ENCODE results near the gene SCO2. TPM values are rescaled to one million over a fixed set of nuclear protein-coding genes. Genes with fewer than 3 reads are reported as not detected.
A peak's percentile ranks its signal among the peaks of the same experiment; 100 is the strongest.

SCO2 gene
- total RNA-seq, 1 experiment from 2014 or later: 2.4 TPM

GRCh38 chr22:50505776-50506610 lies 19.4 kb downstream of the SCO2 start:
- H3K4me3 Mint-ChIP-seq (ENCODE audit: unreplicated experiment): peak overlapping the region; percentile 92
- H3K9me3 Mint-ChIP-seq (ENCODE audit: unreplicated experiment): no peaks in the 10 kb centered on the region
- ChIA-PET POLR2A (interaction anchor here (0.6 to 6.3 kb wide), 3 partner anchors 8 to 21 kb away, joined by 3 to 113 read pairs (median 5); partner anchors contain the start of gene SCO2), CTCF (interaction anchor here (0.7 to 1.4 kb wide), 3 partner anchors 9 to 115 kb away, joined by 3 to 8 read pairs (median 4); partner anchors contain the start of gene SCO2)
- H3K4me1 Mint-ChIP-seq (ENCODE audit: insufficient read depth, unreplicated experiment): peaks cover 12% of the 10 kb centered on the region
- no peak overlapping the region for H3K27ac Mint-ChIP-seq (ENCODE audit: low read depth, unreplicated experiment)
- BruUV-seq (replicated peaks): no TSS peak
- H3K36me3 Mint-ChIP-seq (ENCODE audit: insufficient read depth, unreplicated experiment): no peaks in the 10 kb centered on the region
- no peak for TF ChIP-seq CTCF (IDR thresholded peaks at IDR 0.05; ENCODE audit: unreplicated experiment)
- H3K27me3 Mint-ChIP-seq (ENCODE audit: insufficient read depth, unreplicated experiment): no peaks in the 10 kb centered on the region
- DNase-seq (ENCODE audit: unreplicated experiment): no peak
- intact Hi-C loops (cut with micrococcal nuclease): loop anchor here (5.0 kb wide), 1 partner anchor 116 kb away; no protein-coding TSS in a partner anchor

GRCh38 chr22:50505276-50505775 lies 20.1 kb downstream of the SCO2 start:
- ChIA-PET POLR2A (interaction anchor here (1.0 kb wide), 1 partner anchor 20 kb away, joined by 3 read pairs; no protein-coding TSS in a partner anchor), CTCF (interaction anchor here (0.6 kb wide), 1 partner anchor 88 kb away, joined by 3 read pairs; no protein-coding TSS in a partner anchor)
- no peak for TF ChIP-seq CTCF (IDR thresholded peaks at IDR 0.05; ENCODE audit: unreplicated experiment)
- H3K4me3 Mint-ChIP-seq (ENCODE audit: unreplicated experiment): peak overlapping the region; percentile 92
- intact Hi-C loops (cut with micrococcal nuclease): loop anchor here (5.0 kb wide), 1 partner anchor 117 kb away; no protein-coding TSS in a partner anchor
- peaks cover 12% of the 10 kb centered on the region for H3K4me1 Mint-ChIP-seq (ENCODE audit: insufficient read depth, unreplicated experiment)
- no TSS peak for BruUV-seq (replicated peaks)
- H3K9me3 Mint-ChIP-seq (ENCODE audit: unreplicated experiment): no peaks in the 10 kb centered on the region
- DNase-seq (ENCODE audit: unreplicated experiment): no peak
- no peaks in the 10 kb centered on the region for H3K36me3 Mint-ChIP-seq (ENCODE audit: insufficient read depth, unreplicated experiment)
- H3K27ac Mint-ChIP-seq (ENCODE audit: low read depth, unreplicated experiment): no peak overlapping the region
- no peaks in the 10 kb centered on the region for H3K27me3 Mint-ChIP-seq (ENCODE audit: insufficient read depth, unreplicated experiment)

- no TSS peak for BruUV-seq (replicated peaks)
- no peaks in the 10 kb centered on the region for H3K36me3 Mint-ChIP-seq (ENCODE audit: insufficient read depth, unreplicated experiment)
- CTCF ChIA-PET: interaction anchor here (0.6 kb wide), 2 partner anchors 88 to 115 kb away, joined by 3 to 4 read pairs; no protein-coding TSS in a partner anchor
- no peaks in the 10 kb centered on the region for H3K9me3 Mint-ChIP-seq (ENCODE audit: unreplicated experiment)
- intact Hi-C loops (cut with micrococcal nuclease): loop anchor here (5.0 kb wide), 1 partner anchor 118 kb away; no protein-coding TSS in a partner anchor
- peaks cover 11% of the 10 kb centered on the region for H3K4me1 Mint-ChIP-seq (ENCODE audit: insufficient read depth, unreplicated experiment)
- H3K27me3 Mint-ChIP-seq (ENCODE audit: insufficient read depth, unreplicated experiment): no peaks in the 10 kb centered on the region
- DNase-seq (ENCODE audit: unreplicated experiment): no peak
- POLR2A ChIA-PET: interaction anchor here (1.0 kb wide), 1 partner anchor 20 kb away, joined by 3 read pairs; no protein-coding TSS in a partner anchor
- TF ChIP-seq CTCF (IDR thresholded peaks at IDR 0.05; ENCODE audit: unreplicated experiment): no peak
- no peak overlapping the region for H3K4me3 Mint-ChIP-seq (ENCODE audit: unreplicated experiment)
- no peak overlapping the region for H3K27ac Mint-ChIP-seq (ENCODE audit: low read depth, unreplicated experiment)
Measured at GRCh38 chr22:50504369-50505211, 20.8 kb downstream of the SCO2 start.

Data from MCF 10A (cell line).